Stimulated activated CD4-positive, alpha-beta T cell treated with anti-CD3 and anti-CD28 coated beads, Interleukin-2, amount 100 ng/mL, for 24 hours (primary cell): ENCODE measurements around the gene ANKRD40CL.
"Not testable (repeated sequence)": the region's sequence is repeated elsewhere in the genome, so short reads cannot be mapped to it uniquely, and the experiment has no call there.

Experiments used
- DNase-seq, 2 donors: peaks; one replicate each; pipeline ENCODE4 v3.0.0-alpha.2; 2020

The ANKRD40CL gene

DNA sequence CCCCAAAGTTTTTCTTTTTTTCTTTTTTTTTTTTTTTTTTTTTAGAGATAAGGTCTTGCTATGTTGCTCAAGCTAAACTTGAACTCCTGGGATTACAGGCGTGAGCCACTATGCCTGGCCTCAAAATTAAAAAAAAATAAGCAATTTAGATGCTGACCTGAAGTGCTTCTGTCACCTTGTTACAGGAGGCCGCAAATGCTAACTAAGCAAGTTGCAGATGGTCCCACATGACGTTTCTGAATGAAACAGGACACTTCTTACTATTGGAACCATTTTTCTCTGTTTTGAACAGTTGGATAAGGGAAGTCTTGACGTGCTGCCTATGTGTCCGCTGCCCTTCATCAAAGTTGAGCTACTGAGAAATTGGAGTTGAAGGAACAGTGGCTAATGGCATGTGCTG is 8.8 kb downstream of the ANKRD40CL start:
- no peak for DNase-seq

GRCh38 chr17:50754521-50754920 is 12.8 kb downstream of the ANKRD40CL start:
- no peak for DNase-seq

GRCh38 chr17:50749245-50749644 is 18.1 kb downstream of the ANKRD40CL start:
- DNase-seq = no peak

GRCh38 chr17:50745631-50746030 is 21.7 kb downstream of the ANKRD40CL start:
- DNase-seq = no peak

DNA sequence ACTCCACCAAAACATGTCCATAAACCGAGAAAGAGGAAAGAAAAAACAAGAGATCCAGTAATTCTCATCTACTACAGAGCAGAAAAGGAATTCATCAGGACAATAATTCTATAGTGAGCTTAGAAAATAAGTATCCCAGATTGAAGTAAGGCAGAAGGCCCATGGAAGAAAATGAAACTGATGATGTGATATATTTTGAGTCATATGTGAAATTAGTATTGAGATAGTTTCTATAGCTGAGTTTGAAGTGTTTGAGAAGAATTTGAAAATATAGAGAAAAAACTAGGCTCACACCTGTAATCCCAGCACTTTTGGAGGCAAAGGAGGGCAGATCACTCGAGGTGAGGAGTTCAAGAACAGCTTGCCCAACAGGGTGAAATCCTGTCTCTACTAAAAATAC is 28.2 kb downstream of the ANKRD40CL start:
- DNase-seq = no peak

DNA sequence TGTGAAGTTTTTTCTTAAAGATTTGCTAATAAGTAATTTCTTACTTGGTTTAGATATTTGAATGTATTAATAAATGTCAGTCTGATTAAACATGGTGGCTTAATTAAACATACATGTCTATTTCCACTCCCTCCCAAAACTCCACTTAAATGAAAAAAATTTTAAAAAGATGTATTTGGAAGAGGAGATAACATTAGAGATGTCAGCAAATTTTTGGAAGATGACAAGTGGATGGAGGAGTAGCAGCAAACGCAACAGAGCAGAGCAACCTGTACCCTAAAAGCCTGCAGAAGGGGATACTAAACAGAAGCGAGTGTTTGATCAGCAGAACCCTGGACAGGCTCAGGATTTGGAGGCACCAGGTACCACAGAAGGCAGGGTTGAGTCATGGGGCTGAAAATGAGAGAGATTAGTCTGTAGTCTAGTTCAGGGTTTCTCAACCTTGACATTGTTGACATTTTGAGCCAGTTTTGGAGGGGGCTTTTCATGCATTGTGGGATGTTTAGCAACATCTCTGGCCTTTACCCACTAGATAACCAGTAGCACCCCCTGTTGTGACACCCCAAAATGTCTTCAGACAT is 30.1 kb downstream of the ANKRD40CL start:
- no peak for DNase-seq

DNA sequence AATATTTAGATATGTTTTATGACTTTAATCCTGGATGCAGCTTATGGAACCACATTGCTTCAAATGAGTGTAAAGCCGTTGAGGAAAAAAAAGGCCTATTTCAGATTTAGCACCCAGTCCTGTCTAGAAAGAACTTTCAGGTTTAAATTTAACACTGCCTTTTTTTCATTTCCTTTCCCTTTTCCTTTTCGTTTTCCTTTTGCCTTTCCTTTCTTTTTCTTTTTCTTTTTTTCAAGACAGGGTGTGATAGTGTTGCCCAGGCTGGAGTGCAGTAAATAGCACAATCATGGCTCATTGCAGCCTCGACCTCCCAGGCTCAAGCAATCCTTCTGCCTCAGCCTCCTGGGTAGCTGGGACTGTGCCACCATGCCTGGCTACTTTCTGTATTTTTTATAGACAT is 32.0 kb downstream of the ANKRD40CL start:
- no peak for DNase-seq

- DNase-seq = no peak
These were observed 35.5 kb downstream of the ANKRD40CL start for GRCh38 chr17:50731575-50732460.

DNA sequence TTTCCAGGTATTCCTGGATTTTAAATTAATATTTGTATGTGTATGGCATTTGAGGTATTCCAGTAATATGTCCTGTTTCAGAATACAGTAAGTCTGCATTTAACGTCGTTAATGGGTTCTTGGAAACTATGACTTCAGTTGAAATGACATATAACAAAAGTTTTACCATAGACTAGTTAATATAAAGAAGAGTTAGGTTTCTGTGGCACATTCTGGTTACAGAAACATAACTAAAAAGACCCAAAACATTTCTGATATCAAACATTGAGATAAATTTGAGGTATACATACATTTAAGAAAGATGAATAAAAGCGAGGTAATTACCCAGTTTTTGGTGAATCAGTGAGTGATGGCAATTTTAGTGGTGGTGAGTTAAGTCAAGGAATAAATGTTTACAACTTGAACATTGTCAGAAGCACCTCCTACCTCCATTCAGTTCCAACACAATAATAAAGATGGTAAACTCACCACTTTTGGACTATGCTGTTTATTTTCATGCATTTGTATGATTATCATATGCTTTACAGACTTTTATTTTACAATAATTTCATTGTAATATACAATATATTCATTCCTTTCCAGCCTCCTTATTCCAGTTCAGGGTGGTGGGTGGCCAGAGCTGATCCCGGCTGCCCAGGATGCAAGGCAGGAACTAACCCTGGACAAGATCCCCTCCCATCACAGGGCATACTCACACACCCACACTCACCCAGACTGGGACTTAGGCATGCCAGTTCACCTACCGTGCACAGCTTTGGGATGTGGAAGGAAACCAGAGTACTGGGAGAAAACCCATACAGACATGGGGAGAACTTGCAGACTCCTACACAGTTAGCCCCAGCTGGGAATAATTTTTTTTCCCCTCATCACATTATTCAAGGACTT is 38.2 kb downstream of the ANKRD40CL start:
- DNase-seq = no peak

- DNase-seq = no peak
These were observed 39.2 kb downstream of the ANKRD40CL start for GRCh38 chr17:50728112-50728429.

DNA sequence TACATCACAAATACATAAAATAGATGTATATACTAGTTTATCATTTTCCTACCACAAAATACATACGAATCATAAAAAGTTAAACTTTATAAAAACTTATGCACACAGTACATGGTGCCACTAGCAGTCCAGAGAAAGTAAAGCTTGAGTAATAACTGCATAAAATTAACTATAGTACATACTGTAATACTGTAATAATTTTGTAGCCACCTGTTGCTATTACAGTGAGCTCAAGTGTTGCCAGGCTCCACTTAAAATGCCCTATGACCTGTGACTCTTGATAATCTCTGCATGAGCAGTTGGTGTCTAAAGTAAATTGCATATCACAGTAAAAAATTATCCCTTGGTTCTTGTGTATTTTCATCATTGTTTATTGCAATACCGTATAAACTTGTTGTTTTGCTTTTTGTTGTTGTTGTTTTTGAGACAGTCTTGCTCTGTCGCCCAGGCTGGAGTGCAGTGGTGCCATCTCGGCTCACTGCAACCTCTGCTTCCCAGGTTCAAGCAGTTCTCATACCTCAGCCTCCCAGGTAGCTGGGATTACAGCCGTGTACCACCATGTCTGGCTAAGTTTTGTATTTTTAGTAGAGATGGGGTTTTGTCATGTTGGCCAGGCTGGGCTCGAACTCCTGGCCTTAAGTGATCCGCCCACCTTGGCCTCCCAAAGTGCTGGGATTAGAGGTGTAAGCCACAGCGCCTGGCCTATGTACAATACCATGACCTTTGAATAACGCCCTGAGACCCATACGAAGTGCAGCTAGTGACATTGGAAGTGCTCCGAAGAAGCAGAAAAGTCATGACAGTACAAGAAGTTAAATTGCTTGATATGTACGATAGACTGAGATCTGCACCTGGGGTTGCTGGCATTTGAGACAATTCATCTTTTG is 41.3 kb downstream of the ANKRD40CL start:
- no peak for DNase-seq

- not testable (repeated sequence) for DNase-seq
These were observed 42.7 kb downstream of the ANKRD40CL start for GRCh38 chr17:50724622-50725021.

DNA sequence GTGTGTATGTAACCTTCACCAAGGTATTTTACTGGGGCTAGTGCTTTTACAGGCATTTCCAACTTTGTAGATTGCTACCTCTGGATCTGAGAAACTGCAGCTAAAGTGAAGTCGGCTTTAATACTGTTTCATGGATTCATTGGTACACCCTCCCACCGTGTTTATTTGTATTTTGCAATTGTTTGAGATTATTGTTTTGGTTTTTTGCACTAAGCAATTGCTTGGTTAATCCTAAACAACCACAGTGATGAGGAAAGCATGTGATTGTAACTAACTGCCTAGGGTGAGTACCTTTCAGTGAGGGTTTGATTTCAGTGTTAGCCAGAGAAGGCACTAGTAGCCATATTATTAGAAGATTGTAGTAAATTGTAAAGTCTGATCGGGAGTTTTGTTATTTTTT is 44.6 kb downstream of the ANKRD40CL start:
- no peak for DNase-seq

DNA sequence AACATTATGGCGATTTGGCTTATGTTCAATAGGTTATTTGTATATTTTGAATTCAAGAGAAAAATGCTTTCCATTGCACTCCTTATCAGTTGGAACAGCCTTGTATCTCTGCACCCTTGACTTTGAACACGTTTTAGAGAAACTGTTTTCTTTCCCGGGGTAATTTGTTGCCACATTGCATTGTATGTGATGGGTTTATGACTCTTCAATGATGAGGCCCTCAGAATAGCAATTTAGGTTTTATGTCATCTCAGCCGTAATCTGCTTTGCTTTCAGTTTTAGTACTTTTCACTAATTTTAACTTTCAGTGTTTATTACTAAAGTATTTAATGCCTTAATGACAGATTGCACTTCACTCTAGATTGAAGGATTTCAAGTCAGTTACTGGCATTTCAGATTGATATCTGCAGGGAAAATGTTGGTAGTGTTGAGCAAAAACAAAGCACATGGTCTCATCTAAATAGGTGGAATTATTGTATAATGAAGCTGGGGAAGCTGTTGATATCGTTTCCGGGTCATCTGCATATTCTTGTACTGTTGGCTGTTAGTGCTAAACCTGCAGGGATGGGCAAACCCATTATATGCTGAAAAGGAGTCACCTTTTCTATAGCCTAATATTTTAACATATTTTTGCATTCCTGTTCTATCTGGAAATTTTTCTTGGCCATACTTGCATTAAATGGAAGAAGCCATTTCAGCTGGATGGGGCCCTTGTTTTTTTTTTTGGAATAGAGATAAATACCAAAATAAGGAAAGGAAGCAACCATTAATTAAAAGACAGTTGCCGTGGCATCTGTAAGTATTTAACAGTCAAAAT is 45.9 kb downstream of the ANKRD40CL start:
- DNase-seq = no peak

- DNase-seq = no peak
These were observed 47.2 kb downstream of the ANKRD40CL start for GRCh38 chr17:50719924-50720794.

GRCh38 chr17:50719144-50719923 is 48.0 kb downstream of the ANKRD40CL start, which contains the start of gene LUC7L3:
Gene LUC7L3, plus strand, starts transcription at chr17:50719603. Its CDS starts 130 bp downstream, at chr17:50719733.
- peak; percentile 93 to 95 for DNase-seq

GRCh38 chr17:50715471-50715870 is 51.8 kb downstream of the ANKRD40CL start:
- no peak for DNase-seq

DNA sequence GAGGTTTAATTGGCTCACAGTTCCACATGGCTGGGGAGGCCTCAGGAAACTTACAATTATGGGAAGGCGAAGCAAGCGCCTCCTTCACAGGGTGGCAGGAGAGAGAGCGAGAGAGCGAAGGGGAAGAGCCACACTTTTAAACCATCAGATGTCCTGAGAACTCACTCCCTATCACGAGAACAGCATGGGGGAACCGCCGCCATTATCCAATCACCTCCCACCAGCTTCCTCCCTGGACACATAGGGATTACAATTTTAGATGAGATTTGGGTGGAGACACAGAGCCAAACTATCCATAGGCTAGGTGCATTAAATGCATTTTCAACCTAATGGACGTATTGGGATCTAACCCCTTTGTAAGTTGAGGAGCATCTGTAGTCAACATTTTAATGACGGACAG is 54.7 kb downstream of the ANKRD40CL start:
- DNase-seq = no peak
